Measurements from ENCODE around the gene BIN1.

Gene BIN1

GRCh38 chr2:127076290-127076689 lies 30.7 kb downstream of the BIN1 start:
- Histone ChIP-seq H3K4me1 (ENCODE audit: control insufficient read depth, insufficient read depth, low read depth, low read length) (peaks cover 65% of the 10 kb centered on the region), H3K9me3 (ENCODE audit: control insufficient read depth, low read length) (no peaks in the 10 kb centered on the region), H3K36me3 (ENCODE audit: control insufficient read depth in 1 of 2, insufficient read depth in 2 of 2, low read depth in 1 of 2, low read length in 2 of 2) (peaks cover 8 to 51% of the 10 kb centered on the region in 2 experiments), H3K4me2 (ENCODE audit: low read length, poor library complexity, severe bottlenecking) (no peak overlapping the region), H2BK12ac (ENCODE audit: low read length in 2 of 2) (no peak overlapping the region), H2BK5ac (ENCODE audit: low read depth, low read length, poor library complexity, severe bottlenecking) (no peak overlapping the region), H4K8ac (ENCODE audit: low read length) (no peak overlapping the region), H3K4ac (ENCODE audit: low read depth in 1 of 2, low read length in 2 of 2) (no peak overlapping the region), H3K23ac (ENCODE audit: low read length in 2 of 2) (no peak overlapping the region), H2AFZ (ENCODE audit: low read depth, low read length) (no peak overlapping the region), H3K14ac (ENCODE audit: low read length in 2 of 2) (no peak overlapping the region), H3K27me3 (ENCODE audit: control insufficient read depth in 1 of 2, insufficient read depth in 1 of 2, low read length in 2 of 2) (no peaks in the 10 kb centered on the region), H3K18ac (ENCODE audit: low read depth in 1 of 2, low read length in 2 of 2) (no peak overlapping the region), H3K9ac (ENCODE audit: low read length) (peak overlapping the region; percentile 37), H2AK5ac (ENCODE audit: low read length, severe bottlenecking) (no peak overlapping the region), H2BK15ac (ENCODE audit: low read depth, poor library complexity, severe bottlenecking) (no peak overlapping the region), H4K91ac (ENCODE audit: low read length) (no peak overlapping the region), H3K4me3 (ENCODE audit: insufficient read depth in 1 of 2, low read depth in 1 of 2, low read length in 2 of 2) (no peak overlapping the region), H3K79me1 (replicated peaks; ENCODE audit: low read length, poor library complexity, severe bottlenecking) (peaks cover 43% of the 10 kb centered on the region), H3K27ac (ENCODE audit: low read length, poor library complexity, severe bottlenecking) (no peak overlapping the region), H2BK120ac (ENCODE audit: low read depth, low read length) (no peak overlapping the region)
- DNase-seq = no peak
- WGBS = 96% methylated on average over 5 of the region's 5 CpGs

- no peak overlapping the region for H4K91ac ChIP-seq (ENCODE audit: low read length)
- H3K4me2 ChIP-seq (ENCODE audit: low read length, poor library complexity, severe bottlenecking) = no peak overlapping the region
- DNase-seq = no peak
- peaks cover 46% of the 10 kb centered on the region for H3K79me1 ChIP-seq (replicated peaks; ENCODE audit: low read length, poor library complexity, severe bottlenecking)
- 96% methylated on average over 6 of the region's 6 CpGs for WGBS
- no peak overlapping the region for H4K8ac ChIP-seq (ENCODE audit: low read length)
- H3K4ac ChIP-seq (ENCODE audit: low read depth in 1 of 2, low read length in 2 of 2) = no peak overlapping the region
- H3K23ac ChIP-seq (ENCODE audit: low read length in 2 of 2) = no peak overlapping the region
- no peak overlapping the region for H3K9ac ChIP-seq (ENCODE audit: low read length)
- H3K14ac ChIP-seq (ENCODE audit: low read length in 2 of 2) = no peak overlapping the region
- no peak overlapping the region for H2BK120ac ChIP-seq (ENCODE audit: low read depth, low read length)
- peaks cover 10 to 56% of the 10 kb centered on the region in 2 experiments for H3K36me3 ChIP-seq (ENCODE audit: control insufficient read depth in 1 of 2, insufficient read depth in 2 of 2, low read depth in 1 of 2, low read length in 2 of 2)
- H3K4me1 ChIP-seq (ENCODE audit: control insufficient read depth, insufficient read depth, low read depth, low read length) = peaks cover 61% of the 10 kb centered on the region
- no peak overlapping the region for H3K27ac ChIP-seq (ENCODE audit: low read length, poor library complexity, severe bottlenecking)
- no peaks in the 10 kb centered on the region for H3K27me3 ChIP-seq (ENCODE audit: control insufficient read depth in 1 of 2, insufficient read depth in 1 of 2, low read length in 2 of 2)
- no peak overlapping the region for H3K4me3 ChIP-seq (ENCODE audit: insufficient read depth in 1 of 2, low read depth in 1 of 2, low read length in 2 of 2)
- peak overlapping the region; percentile 44 for H2BK15ac ChIP-seq (ENCODE audit: low read depth, poor library complexity, severe bottlenecking)
- peak overlapping the region in 1 of 2 experiments; percentile 40 for H2BK12ac ChIP-seq (ENCODE audit: low read length in 2 of 2)
- H3K18ac ChIP-seq (ENCODE audit: low read depth in 1 of 2, low read length in 2 of 2) = no peak overlapping the region
- H2AK5ac ChIP-seq (ENCODE audit: low read length, severe bottlenecking) = no peak overlapping the region
- H3K9me3 ChIP-seq (ENCODE audit: control insufficient read depth, low read length) = no peaks in the 10 kb centered on the region
- no peak overlapping the region for H2AFZ ChIP-seq (ENCODE audit: low read depth, low read length)
- no peak overlapping the region for H2BK5ac ChIP-seq (ENCODE audit: low read depth, low read length, poor library complexity, severe bottlenecking)
Measured at GRCh38 chr2:127075821-127076220, 31.1 kb downstream of the BIN1 start.

DNA sequence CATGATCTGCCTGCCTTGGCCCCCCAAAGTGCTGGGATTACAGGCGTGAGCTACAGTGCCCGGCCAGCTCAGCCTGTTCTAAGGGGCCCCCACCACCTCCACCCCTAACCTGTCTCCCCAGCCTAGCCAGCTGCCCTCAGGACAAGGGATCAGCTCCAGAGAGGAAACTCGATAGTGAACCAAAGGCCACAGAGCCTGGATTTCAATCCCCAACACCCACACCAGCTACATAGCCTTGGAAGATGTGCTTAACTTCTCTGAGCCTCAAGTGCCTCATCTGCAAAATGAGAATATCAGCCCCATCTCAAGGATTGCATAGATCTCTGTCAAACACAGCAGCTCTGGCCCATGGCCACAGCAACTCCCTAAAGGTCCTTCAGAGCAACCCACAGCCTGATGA lies 32.0 kb downstream of the BIN1 start:
- H2BK12ac ChIP-seq (ENCODE audit: low read length in 2 of 2) = no peak overlapping the region
- no peak overlapping the region for H3K4me2 ChIP-seq (ENCODE audit: low read length, poor library complexity, severe bottlenecking)
- H3K14ac ChIP-seq (ENCODE audit: low read length in 2 of 2) = no peak overlapping the region
- no peak for DNase-seq
- H2BK120ac ChIP-seq (ENCODE audit: low read depth, low read length) = no peak overlapping the region
- peaks cover 47% of the 10 kb centered on the region for H3K79me1 ChIP-seq (replicated peaks; ENCODE audit: low read length, poor library complexity, severe bottlenecking)
- WGBS = 98% methylated on average over 3 of the region's 3 CpGs
- H3K4me3 ChIP-seq (ENCODE audit: insufficient read depth in 1 of 2, low read depth in 1 of 2, low read length in 2 of 2) = no peak overlapping the region
- H3K36me3 ChIP-seq (ENCODE audit: control insufficient read depth in 1 of 2, insufficient read depth in 2 of 2, low read depth in 1 of 2, low read length in 2 of 2) = peaks cover 16 to 64% of the 10 kb centered on the region in 2 experiments
- no peak overlapping the region for H3K18ac ChIP-seq (ENCODE audit: low read depth in 1 of 2, low read length in 2 of 2)
- H3K4me1 ChIP-seq (ENCODE audit: control insufficient read depth, insufficient read depth, low read depth, low read length) = peaks cover 54% of the 10 kb centered on the region
- H2AFZ ChIP-seq (ENCODE audit: low read depth, low read length) = no peak overlapping the region
- no peak overlapping the region for H3K23ac ChIP-seq (ENCODE audit: low read length in 2 of 2)
- H4K8ac ChIP-seq (ENCODE audit: low read length) = no peak overlapping the region
- no peak overlapping the region for H4K91ac ChIP-seq (ENCODE audit: low read length)
- no peak overlapping the region for H2AK5ac ChIP-seq (ENCODE audit: low read length, severe bottlenecking)
- H3K27ac ChIP-seq (ENCODE audit: low read length, poor library complexity, severe bottlenecking) = no peak overlapping the region
- no peak overlapping the region for H3K4ac ChIP-seq (ENCODE audit: low read depth in 1 of 2, low read length in 2 of 2)
- no peaks in the 10 kb centered on the region for H3K27me3 ChIP-seq (ENCODE audit: control insufficient read depth in 1 of 2, insufficient read depth in 1 of 2, low read length in 2 of 2)
- no peak overlapping the region for H3K9ac ChIP-seq (ENCODE audit: low read length)
- H3K9me3 ChIP-seq (ENCODE audit: control insufficient read depth, low read length) = no peaks in the 10 kb centered on the region
- no peak overlapping the region for H2BK15ac ChIP-seq (ENCODE audit: low read depth, poor library complexity, severe bottlenecking)
- H2BK5ac ChIP-seq (ENCODE audit: low read depth, low read length, poor library complexity, severe bottlenecking) = no peak overlapping the region

DNA sequence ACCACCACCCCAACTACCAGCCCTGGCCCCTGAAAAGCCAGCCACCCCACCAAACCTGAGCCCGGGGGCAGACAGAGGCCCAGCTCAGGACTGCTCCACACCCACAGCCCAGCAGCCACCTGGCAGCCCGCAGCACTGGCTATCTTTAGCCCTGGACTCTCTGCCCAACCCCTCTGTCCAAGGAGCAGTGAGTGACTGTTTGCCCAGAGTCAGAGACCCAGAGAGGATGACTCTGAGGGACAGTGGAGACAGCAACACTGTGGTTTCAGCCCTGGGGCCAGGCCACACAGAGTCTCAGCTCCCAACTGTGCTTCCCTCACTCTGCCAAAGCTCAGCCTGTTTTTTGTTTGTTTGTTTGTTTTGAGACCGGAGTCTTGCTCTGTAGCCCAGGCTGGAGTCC lies 32.6 kb downstream of the BIN1 start:
- Histone ChIP-seq H3K4ac (ENCODE audit: low read depth in 1 of 2, low read length in 2 of 2) (no peak overlapping the region), H3K79me1 (replicated peaks; ENCODE audit: low read length, poor library complexity, severe bottlenecking) (peaks cover 47% of the 10 kb centered on the region), H4K91ac (ENCODE audit: low read length) (no peak overlapping the region), H2AFZ (ENCODE audit: low read depth, low read length) (no peak overlapping the region), H3K27me3 (ENCODE audit: control insufficient read depth in 1 of 2, insufficient read depth in 1 of 2, low read length in 2 of 2) (no peaks in the 10 kb centered on the region), H3K4me3 (ENCODE audit: insufficient read depth in 1 of 2, low read depth in 1 of 2, low read length in 2 of 2) (no peak overlapping the region), H3K27ac (ENCODE audit: low read length, poor library complexity, severe bottlenecking) (no peak overlapping the region), H3K18ac (ENCODE audit: low read depth in 1 of 2, low read length in 2 of 2) (no peak overlapping the region), H3K36me3 (ENCODE audit: control insufficient read depth in 1 of 2, insufficient read depth in 2 of 2, low read depth in 1 of 2, low read length in 2 of 2) (peaks cover 21 to 70% of the 10 kb centered on the region in 2 experiments), H2BK5ac (ENCODE audit: low read depth, low read length, poor library complexity, severe bottlenecking) (no peak overlapping the region), H2BK15ac (ENCODE audit: low read depth, poor library complexity, severe bottlenecking) (no peak overlapping the region), H4K8ac (ENCODE audit: low read length) (no peak overlapping the region), H3K23ac (ENCODE audit: low read length in 2 of 2) (peak overlapping the region in 1 of 2 experiments; percentile 34), H3K9me3 (ENCODE audit: control insufficient read depth, low read length) (no peaks in the 10 kb centered on the region), H2BK120ac (ENCODE audit: low read depth, low read length) (no peak overlapping the region), H3K4me1 (ENCODE audit: control insufficient read depth, insufficient read depth, low read depth, low read length) (peaks cover 48% of the 10 kb centered on the region), H3K4me2 (ENCODE audit: low read length, poor library complexity, severe bottlenecking) (no peak overlapping the region), H3K14ac (ENCODE audit: low read length in 2 of 2) (no peak overlapping the region), H2BK12ac (ENCODE audit: low read length in 2 of 2) (no peak overlapping the region), H2AK5ac (ENCODE audit: low read length, severe bottlenecking) (no peak overlapping the region), H3K9ac (ENCODE audit: low read length) (no peak overlapping the region)
- 82% methylated on average over 3 of the region's 3 CpGs for WGBS
- DNase-seq = no peak

All from mesenchymal stem cell (in vitro differentiated cells and primary cell).